ENCODE measurements around the gene GPR3. TPM values are rescaled to one million over a fixed set of nuclear protein-coding genes. Genes with fewer than 3 reads are reported as not detected.

Gene GPR3
- total and polyA plus RNA-seq, 4 donors, result under 0.01 to 0.30 TPM; not detected in 2

GRCh38 chr1:27360159-27361043, 32.0 kb upstream of the GPR3 start:
- peaks cover 0 to 18% (median 11%) of the 10 kb centered on the region in 4 donors for H3K4me1 ChIP-seq (ENCODE audit: control insufficient read depth in 4 of 4, insufficient read depth in 4 of 4, low read length in 3 of 4)
- DNase-seq (ENCODE audit: low spot score), result no peak
- H3K4me3 ChIP-seq (ENCODE audit: low read depth in 1 of 3, low read length in 3 of 3), result peak overlapping the region in 1 of 3 donors; percentile 11
- WGBS, result 38% methylated on average over 71 of the region's 71 CpGs
- H3K9me3 ChIP-seq (ENCODE audit: control insufficient read depth in 4 of 4, low read length in 3 of 4), result no peaks in the 10 kb centered on the region
- no peak for TF ChIP-seq JUND (IDR thresholded peaks at IDR 0.05)
- no peak for TF ChIP-seq ATF3 (IDR thresholded peaks at IDR 0.05)
- no peak for TF ChIP-seq HNF4G (IDR thresholded peaks at IDR 0.05)
- no peak for TF ChIP-seq RXRA (IDR thresholded peaks at IDR 0.05)
- H3K27me3 ChIP-seq (ENCODE audit: control insufficient read depth in 4 of 4, insufficient read depth in 4 of 4, low read length in 3 of 4), result no peaks in the 10 kb centered on the region
- H3K36me3 ChIP-seq (ENCODE audit: control insufficient read depth in 4 of 4, insufficient read depth in 3 of 4, low read depth in 1 of 4, low read length in 3 of 4), result no peaks in the 10 kb centered on the region
- H3K9ac ChIP-seq (ENCODE audit: low read depth in 1 of 2, low read length in 2 of 2), result no peak overlapping the region
- H3K27ac ChIP-seq (ENCODE audit: low read depth in 1 of 2, low read length in 2 of 2), result no peak overlapping the region

- no peak for DNase-seq (ENCODE audit: low spot score)
- H3K4me1 ChIP-seq (ENCODE audit: control insufficient read depth in 4 of 4, insufficient read depth in 4 of 4, low read length in 3 of 4), result peaks cover 0 to 22% (median 14%) of the 10 kb centered on the region in 4 donors
- no peak overlapping the region for H3K27ac ChIP-seq (ENCODE audit: low read depth in 1 of 2, low read length in 2 of 2)
- no peaks in the 10 kb centered on the region for H3K27me3 ChIP-seq (ENCODE audit: control insufficient read depth in 4 of 4, insufficient read depth in 4 of 4, low read length in 3 of 4)
- no peaks in the 10 kb centered on the region for H3K36me3 ChIP-seq (ENCODE audit: control insufficient read depth in 4 of 4, insufficient read depth in 3 of 4, low read depth in 1 of 4, low read length in 3 of 4)
- H3K4me3 ChIP-seq (ENCODE audit: low read depth in 1 of 3, low read length in 3 of 3), result no peak overlapping the region
- 87% methylated on average over 21 of the region's 21 CpGs for WGBS
- TF ChIP-seq REST (IDR thresholded peaks at IDR 0.05) (no peak), SP1 (IDR thresholded peaks at IDR 0.05) (no peak), EGR1 (IDR thresholded peaks at IDR 0.05; ENCODE audit: low read depth in 2 of 2) (no peak), RXRA (IDR thresholded peaks at IDR 0.05) (no peak), ZBTB33 (IDR thresholded peaks at IDR 0.05) (no peak), CTCF (IDR thresholded peaks at IDR 0.05; ENCODE audit: low read depth, low read length, missing input control) (no peak), MAX (IDR thresholded peaks at IDR 0.05) (no peak), HNF4G (IDR thresholded peaks at IDR 0.05) (no peak), RAD21 (IDR thresholded peaks at IDR 0.05) (no peak), FOXA2 (IDR thresholded peaks at IDR 0.05) (no peak), YY1 (IDR thresholded peaks at IDR 0.05) (no peak), GABPA (IDR thresholded peaks at IDR 0.05 in 1 of 2, conservative IDR thresholded peaks at IDR 0.05 in 1 of 2) (no peak), HNF4A (conservative IDR thresholded peaks at IDR 0.05) (no peak), JUND (IDR thresholded peaks at IDR 0.05) (no peak), TAF1 (conservative IDR thresholded peaks at IDR 0.05) (no peak), FOXA1 (IDR thresholded peaks at IDR 0.05) (no peak), NR2F2 (IDR thresholded peaks at IDR 0.05) (no peak), ATF3 (IDR thresholded peaks at IDR 0.05) (no peak)
- H3K9ac ChIP-seq (ENCODE audit: low read depth in 1 of 2, low read length in 2 of 2), result no peak overlapping the region
- no peaks in the 10 kb centered on the region for H3K9me3 ChIP-seq (ENCODE audit: control insufficient read depth in 4 of 4, low read length in 3 of 4)
These were observed 31.4 kb upstream of the GPR3 start for GRCh38 chr1:27361044-27361402.
